ENCODE results near the gene IL16. TPM values are rescaled to one million over a fixed set of nuclear protein-coding genes. Genes with fewer than 3 reads are reported as not detected.

IL16 gene
- total RNA-seq, 4 donors from 2014 or later, result 8.2 to 19.9 (median 13.7) TPM

GRCh38 chr15:81216422-81216821, 19.7 kb downstream of the IL16 start:
- 100% methylated on average over 1 of the region's 3 CpGs for WGBS
- TF ChIP-seq POLR2A (IDR thresholded peaks at IDR 0.05), result no peak
- no peak for TF ChIP-seq CTCF (IDR thresholded peaks at IDR 0.05)
- TF ChIP-seq EP300 (IDR thresholded peaks at IDR 0.05), result no peak
- TF ChIP-seq POLR2AphosphoS5 (IDR thresholded peaks at IDR 0.05), result no peak
- Histone ChIP-seq H3K4me1 (peaks cover 11% of the 10 kb centered on the region), H3K27ac (no peak overlapping the region), H3K9me3 (peaks cover 9% of the 10 kb centered on the region), H3K36me3 (no peaks in the 10 kb centered on the region), H3K27me3 (no peaks in the 10 kb centered on the region), H3K4me3 (no peak overlapping the region)
- no peak for DNase-seq (ENCODE audit: low spot score in 2 of 2)

GRCh38 chr15:81221449-81221848, 24.8 kb downstream of the IL16 start:
- WGBS, result 37% methylated on average over 1 of the region's 1 CpG
- Histone ChIP-seq H3K4me3 (no peak overlapping the region), H3K27ac (peak overlapping the region; percentile 52), H3K27me3 (no peaks in the 10 kb centered on the region), H3K4me1 (peaks cover 54% of the 10 kb centered on the region), H3K36me3 (no peaks in the 10 kb centered on the region), H3K9me3 (no peaks in the 10 kb centered on the region)
- DNase-seq (ENCODE audit: low spot score in 2 of 2), result no peak
- no peak for TF ChIP-seq POLR2AphosphoS5 (IDR thresholded peaks at IDR 0.05)
- TF ChIP-seq EP300 (IDR thresholded peaks at IDR 0.05), result no peak
- TF ChIP-seq POLR2A (IDR thresholded peaks at IDR 0.05), result no peak
- no peak for TF ChIP-seq CTCF (IDR thresholded peaks at IDR 0.05)

GRCh38 chr15:81222007-81222406, 25.3 kb downstream of the IL16 start:
- no peak overlapping the region for H3K4me3 ChIP-seq
- no peaks in the 10 kb centered on the region for H3K27me3 ChIP-seq
- peaks cover 54% of the 10 kb centered on the region for H3K4me1 ChIP-seq
- no peaks in the 10 kb centered on the region for H3K9me3 ChIP-seq
- H3K27ac ChIP-seq, result peak overlapping the region; percentile 52
- DNase-seq (ENCODE audit: low spot score in 2 of 2), result no peak
- WGBS, result 82% methylated on average over 3 of the region's 3 CpGs
- H3K36me3 ChIP-seq, result no peaks in the 10 kb centered on the region
- TF ChIP-seq EP300 (IDR thresholded peaks at IDR 0.05) (no peak), POLR2A (IDR thresholded peaks at IDR 0.05) (no peak), POLR2AphosphoS5 (IDR thresholded peaks at IDR 0.05) (no peak), CTCF (IDR thresholded peaks at IDR 0.05) (no peak)

GRCh38 chr15:81223346-81223971, 26.8 kb downstream of the IL16 start:
- 75% methylated on average over 2 of the region's 2 CpGs for WGBS
- Histone ChIP-seq H3K9me3 (no peaks in the 10 kb centered on the region), H3K36me3 (no peaks in the 10 kb centered on the region), H3K27me3 (no peaks in the 10 kb centered on the region), H3K27ac (peak overlapping the region; percentile 38), H3K4me1 (peaks cover 64% of the 10 kb centered on the region), H3K4me3 (no peak overlapping the region)
- TF ChIP-seq POLR2AphosphoS5 (IDR thresholded peaks at IDR 0.05), result no peak
- no peak for DNase-seq (ENCODE audit: low spot score in 2 of 2)

GRCh38 chr15:81224232-81224631, 27.6 kb downstream of the IL16 start:
- Histone ChIP-seq H3K27ac (peak overlapping the region; percentile 56), H3K9me3 (no peaks in the 10 kb centered on the region), H3K4me1 (peaks cover 70% of the 10 kb centered on the region), H3K4me3 (no peak overlapping the region), H3K36me3 (no peaks in the 10 kb centered on the region), H3K27me3 (no peaks in the 10 kb centered on the region)
- no peak for DNase-seq (ENCODE audit: low spot score in 2 of 2)
- TF ChIP-seq CTCF (IDR thresholded peaks at IDR 0.05) (no peak), POLR2AphosphoS5 (IDR thresholded peaks at IDR 0.05) (no peak), POLR2A (IDR thresholded peaks at IDR 0.05) (no peak), EP300 (IDR thresholded peaks at IDR 0.05) (no peak)
- WGBS, result 77% methylated on average over 1 of the region's 1 CpG
